ENCODE data around the gene PPM1M.

Gene PPM1M

GRCh38 chr3:52216585-52217408 is 28.8 kb upstream of the PPM1M start:
- DNase-seq (ENCODE audit: low spot score), result no peak

GRCh38 chr3:52217409-52217805 is 28.2 kb upstream of the PPM1M start:
- DNase-seq (ENCODE audit: low spot score), result no peak

GRCh38 chr3:52218026-52218425 is 27.5 kb upstream of the PPM1M start:
- no peak for DNase-seq (ENCODE audit: low spot score)

GRCh38 chr3:52218454-52218853 is 27.1 kb upstream of the PPM1M start:
- no peak for DNase-seq (ENCODE audit: low spot score)

- no peak for DNase-seq (ENCODE audit: low spot score)
Measured at GRCh38 chr3:52218937-52219650, 26.5 kb upstream of the PPM1M start.

GRCh38 chr3:52220380-52221026 is 25.1 kb upstream of the PPM1M start:
- peak; percentile 91 for DNase-seq (ENCODE audit: low spot score)

- no peak for DNase-seq (ENCODE audit: low spot score)
Measured at GRCh38 chr3:52221141-52221562, 24.4 kb upstream of the PPM1M start.

- no peak for DNase-seq (ENCODE audit: low spot score)
Measured at GRCh38 chr3:52221563-52222318, 23.8 kb upstream of the PPM1M start.

- no peak for DNase-seq (ENCODE audit: low spot score)
Measured at GRCh38 chr3:52222319-52223221, 23.0 kb upstream of the PPM1M start.

- DNase-seq (ENCODE audit: low spot score), result no peak
Measured at GRCh38 chr3:52223449-52224408, 21.8 kb upstream of the PPM1M start.

- no peak for DNase-seq (ENCODE audit: low spot score)
Measured at GRCh38 chr3:52225452-52226228, 19.9 kb upstream of the PPM1M start, which contains the start of gene TLR9. Gene TLR9 (minus strand): TSS chr3:52225645. CDS start chr3:52225529, 116 bp downstream.

GRCh38 chr3:52226229-52226817 is 19.2 kb upstream of the PPM1M start:
- DNase-seq (ENCODE audit: low spot score), result no peak

- no peak for DNase-seq (ENCODE audit: low spot score)
Measured at GRCh38 chr3:52227117-52227516, 18.4 kb upstream of the PPM1M start.

GRCh38 chr3:52227766-52228165 is 17.8 kb upstream of the PPM1M start:
- no peak for DNase-seq (ENCODE audit: low spot score)

GRCh38 chr3:52228266-52228665 is 17.3 kb upstream of the PPM1M start:
- DNase-seq (ENCODE audit: low spot score), result no peak

- no peak for DNase-seq (ENCODE audit: low spot score)
Measured at GRCh38 chr3:52228751-52229291, 16.7 kb upstream of the PPM1M start.

GRCh38 chr3:52229656-52230055 is 15.9 kb upstream of the PPM1M start:
- DNase-seq (ENCODE audit: low spot score), result no peak

GRCh38 chr3:52230461-52230860 is 15.1 kb upstream of the PPM1M start:
- no peak for DNase-seq (ENCODE audit: low spot score)
